ENCODE data around the gene SNX8.

GRCh38 chr7:2227699-2228098 is 86.5 kb downstream of the SNX8 start:
- TF ChIP-seq RAD21 (IDR thresholded peaks at IDR 0.05; ENCODE audit: low read depth), result no peak
- TF ChIP-seq REST (IDR thresholded peaks at IDR 0.05; ENCODE audit: low read depth), result no peak
- no peak for TF ChIP-seq YY1 (IDR thresholded peaks at IDR 0.05; ENCODE audit: low read depth)
- TF ChIP-seq EP300 (IDR thresholded peaks at IDR 0.05; ENCODE audit: borderline replicate concordance), result no peak
- no peak for TF ChIP-seq TAF1 (IDR thresholded peaks at IDR 0.05; ENCODE audit: low read depth)
- no peak for TF ChIP-seq USF1 (IDR thresholded peaks at IDR 0.05)

All from Ishikawa (cell line).